Measurements from ENCODE around the gene VIPR2.

The VIPR2 gene

DNA sequence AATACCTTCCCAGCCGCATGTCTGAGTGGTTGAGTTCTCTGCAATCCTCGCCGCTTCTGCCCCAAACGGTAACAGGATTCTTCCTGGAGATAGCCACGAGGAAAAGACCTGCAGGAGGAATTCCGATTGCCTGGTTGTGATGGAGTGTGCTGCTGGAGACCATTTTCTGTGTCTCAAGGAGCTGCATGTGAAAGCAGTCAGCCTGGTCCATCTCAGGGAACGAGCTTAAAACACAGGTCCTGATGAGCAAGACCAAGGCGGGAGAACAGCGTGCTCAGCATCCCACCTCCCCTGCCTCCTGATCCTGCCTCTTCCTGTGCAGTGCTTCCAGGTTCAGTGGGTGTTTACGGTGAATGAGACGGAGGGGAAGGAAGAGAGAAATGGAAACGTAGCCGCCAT, 26.5 kb downstream of the VIPR2 start:
- TF ChIP-seq, protein P1, sequence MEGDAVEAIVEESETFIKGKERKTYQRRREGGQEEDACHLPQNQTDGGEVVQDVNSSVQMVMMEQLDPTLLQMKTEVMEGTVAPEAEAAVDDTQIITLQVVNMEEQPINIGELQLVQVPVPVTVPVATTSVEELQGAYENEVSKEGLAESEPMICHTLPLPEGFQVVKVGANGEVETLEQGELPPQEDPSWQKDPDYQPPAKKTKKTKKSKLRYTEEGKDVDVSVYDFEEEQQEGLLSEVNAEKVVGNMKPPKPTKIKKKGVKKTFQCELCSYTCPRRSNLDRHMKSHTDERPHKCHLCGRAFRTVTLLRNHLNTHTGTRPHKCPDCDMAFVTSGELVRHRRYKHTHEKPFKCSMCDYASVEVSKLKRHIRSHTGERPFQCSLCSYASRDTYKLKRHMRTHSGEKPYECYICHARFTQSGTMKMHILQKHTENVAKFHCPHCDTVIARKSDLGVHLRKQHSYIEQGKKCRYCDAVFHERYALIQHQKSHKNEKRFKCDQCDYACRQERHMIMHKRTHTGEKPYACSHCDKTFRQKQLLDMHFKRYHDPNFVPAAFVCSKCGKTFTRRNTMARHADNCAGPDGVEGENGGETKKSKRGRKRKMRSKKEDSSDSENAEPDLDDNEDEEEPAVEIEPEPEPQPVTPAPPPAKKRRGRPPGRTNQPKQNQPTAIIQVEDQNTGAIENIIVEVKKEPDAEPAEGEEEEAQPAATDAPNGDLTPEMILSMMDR (IDR thresholded peaks at IDR 0.05; ENCODE audit: low read depth, low read length), result no peak

DNA sequence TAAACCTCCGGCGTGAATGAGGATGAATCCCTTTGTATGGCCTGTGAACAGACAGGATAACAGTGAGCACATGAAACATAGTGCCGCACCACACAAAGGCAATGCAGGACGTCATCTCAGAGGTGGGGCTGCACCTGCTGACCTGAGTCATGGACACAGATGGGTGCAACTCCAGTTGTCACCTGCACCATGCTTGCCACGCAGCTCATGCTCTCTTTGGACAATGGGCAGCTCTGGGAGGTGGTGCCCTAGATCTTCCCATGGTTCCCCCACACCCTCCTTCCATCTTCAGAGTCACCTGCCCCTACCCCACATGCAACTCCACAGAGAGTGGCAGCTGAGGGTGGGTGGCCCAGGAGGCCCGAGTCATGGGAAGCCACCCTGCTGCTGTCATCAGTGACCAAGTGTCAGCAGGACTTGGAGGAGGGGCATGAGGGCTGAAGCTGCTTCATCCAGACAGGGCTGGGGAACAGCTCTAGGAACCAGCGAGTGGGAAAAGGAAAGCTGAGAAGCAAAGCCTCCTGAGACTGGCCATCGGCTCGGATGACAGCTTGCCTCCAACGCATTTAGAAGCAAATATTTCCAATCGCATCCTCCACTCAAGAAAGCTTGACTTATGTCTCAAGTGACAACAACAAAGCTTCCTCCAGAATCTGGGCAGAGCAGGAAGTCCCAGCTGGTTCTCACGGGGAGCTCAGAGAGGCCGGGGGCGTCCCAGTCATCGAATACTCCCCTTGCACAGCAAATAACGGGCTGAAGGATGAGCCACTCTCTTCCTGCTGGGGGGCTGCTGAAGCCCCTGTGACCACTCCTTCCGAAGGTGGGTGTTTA, 27.1 kb downstream of the VIPR2 start:
- DNase-seq (ENCODE audit: extremely low read depth, low read depth), result no peak
- TF ChIP-seq, protein P1 (IDR thresholded peaks at IDR 0.05; ENCODE audit: low read depth, low read length), result no peak

More for the DNA sequence above, 26.5 kb downstream of the VIPR2 start:
- no peak for DNase-seq (ENCODE audit: extremely low read depth, low read depth)

DNA sequence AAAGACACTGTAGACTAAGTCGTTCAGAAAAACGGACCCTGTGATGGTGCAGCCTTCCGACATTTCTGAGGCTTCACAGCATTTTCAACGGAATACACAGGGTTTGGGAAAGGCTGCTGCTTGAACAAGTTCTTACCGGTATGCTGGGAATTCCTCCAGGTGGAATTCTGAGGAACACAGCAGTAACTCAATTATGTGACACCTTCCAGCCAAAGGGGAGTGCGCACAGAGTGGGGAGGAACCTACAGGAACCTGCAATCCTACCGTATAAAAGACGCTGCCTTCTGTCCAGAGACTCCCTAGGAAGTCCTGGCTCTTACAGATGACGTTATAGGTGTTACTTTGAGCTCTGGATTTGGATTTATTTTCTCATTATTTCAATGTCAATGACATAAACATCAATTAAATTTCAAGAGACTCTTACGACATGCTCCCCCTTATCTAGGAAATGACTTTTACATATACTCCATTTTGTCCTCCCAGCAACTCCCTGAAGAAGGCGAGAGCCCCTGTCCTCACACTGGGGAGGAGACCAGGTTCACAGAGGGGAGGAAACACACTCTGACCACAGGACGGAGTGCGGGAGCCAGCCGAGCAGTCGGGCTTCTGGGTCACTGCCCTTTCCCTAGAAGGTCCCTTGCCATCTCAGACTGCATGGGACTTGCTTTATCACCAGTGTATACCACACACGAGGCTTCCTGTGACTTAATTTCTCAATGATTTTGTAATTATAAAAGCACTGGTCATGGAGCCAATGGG, 27.9 kb downstream of the VIPR2 start:
- TF ChIP-seq, protein P1 (IDR thresholded peaks at IDR 0.05; ENCODE audit: low read depth, low read length), result no peak
- DNase-seq (ENCODE audit: extremely low read depth, low read depth), result no peak

DNA sequence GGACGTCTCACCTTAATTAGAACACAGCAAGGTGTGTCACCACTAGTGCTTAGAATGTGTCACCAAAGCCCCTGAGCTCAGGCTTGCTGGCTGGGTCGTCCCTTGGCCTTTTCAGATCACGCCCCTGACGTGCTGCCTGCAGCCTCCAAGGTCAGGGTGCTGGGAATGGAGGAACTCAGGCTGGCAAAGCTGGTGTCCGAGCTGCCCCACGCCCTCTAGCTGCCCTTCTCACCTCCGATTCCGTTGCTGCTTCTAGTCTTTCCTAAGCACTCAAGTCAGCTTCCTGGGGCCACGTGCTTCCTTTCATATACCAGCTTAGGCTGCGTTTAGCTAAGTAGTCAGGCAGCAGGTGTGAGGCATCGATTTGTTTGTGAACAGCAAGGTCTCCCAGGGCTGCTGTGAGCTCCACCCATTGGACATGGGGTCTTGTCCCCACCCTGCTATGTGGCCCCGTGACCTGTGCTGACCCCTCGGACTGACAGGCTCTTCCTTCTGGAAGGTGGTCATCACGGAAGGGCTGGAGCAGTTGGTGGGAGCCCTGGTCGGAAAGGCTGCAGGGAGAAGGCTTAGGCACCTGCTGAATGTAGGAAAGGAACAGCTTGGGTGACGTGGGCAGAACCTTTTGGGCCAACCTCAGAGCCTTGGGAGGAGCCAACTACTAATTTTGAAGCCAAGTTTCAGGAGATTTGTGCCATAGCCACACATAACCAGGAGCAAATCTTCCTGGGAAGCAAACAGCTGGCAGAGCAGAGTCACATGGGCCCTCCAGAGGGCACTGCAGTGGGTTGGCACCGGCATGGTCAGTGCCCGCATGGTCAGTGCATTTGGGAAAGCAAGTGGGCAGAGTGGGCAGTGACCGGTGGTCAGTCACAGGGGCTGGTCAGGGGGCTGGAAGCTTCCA, 28.8 kb downstream of the VIPR2 start:
- TF ChIP-seq, protein P1 (IDR thresholded peaks at IDR 0.05; ENCODE audit: low read depth, low read length), result no peak
- no peak for DNase-seq (ENCODE audit: extremely low read depth, low read depth)

DNA sequence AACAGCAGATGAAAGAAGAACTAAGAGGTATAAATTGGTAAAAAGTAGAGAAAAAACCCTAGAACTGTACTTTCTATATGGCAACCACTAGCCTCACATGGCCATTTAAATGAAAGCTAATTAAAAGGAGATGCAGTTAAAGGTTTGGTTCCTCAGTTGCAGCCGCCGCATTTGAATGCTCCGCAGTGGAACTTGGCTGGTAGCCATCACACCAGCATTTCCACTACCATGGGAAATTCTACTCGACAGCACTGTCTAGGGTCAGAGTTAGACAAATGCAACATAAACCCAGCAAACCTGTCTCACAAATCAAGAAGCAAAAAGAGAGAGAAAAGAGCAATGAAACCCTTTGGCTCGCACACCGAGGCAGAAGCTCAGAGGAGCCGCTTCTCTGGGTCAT, 29.7 kb downstream of the VIPR2 start:
- TF ChIP-seq, protein P1 (IDR thresholded peaks at IDR 0.05; ENCODE audit: low read depth, low read length), result no peak
- no peak for DNase-seq (ENCODE audit: extremely low read depth, low read depth)

DNA sequence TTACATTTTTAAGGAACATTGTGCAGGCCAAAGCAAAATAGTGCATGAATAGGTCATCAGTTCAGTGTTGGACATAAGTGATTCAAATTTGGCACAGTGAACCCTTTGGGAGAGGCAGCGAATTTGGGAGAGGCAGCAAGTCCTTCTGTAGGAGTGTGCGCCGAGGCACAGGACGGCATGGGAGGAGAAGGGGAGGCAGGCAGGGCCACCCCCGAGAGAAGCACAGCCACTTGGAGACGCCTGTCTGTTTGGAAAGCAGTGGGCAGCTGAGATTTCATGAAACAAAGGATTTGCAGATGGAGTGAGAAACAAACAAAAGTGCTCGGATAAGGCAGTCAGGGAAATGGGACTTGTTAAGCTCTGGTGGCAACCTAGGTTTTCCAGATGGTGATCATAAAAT, 30.6 kb downstream of the VIPR2 start:
- DNase-seq (ENCODE audit: extremely low read depth, low read depth), result no peak
- TF ChIP-seq, protein P1 (IDR thresholded peaks at IDR 0.05; ENCODE audit: low read depth, low read length), result no peak

All from AG09319 (cell line).